SK-N-DZ (cell line): Measurements from ENCODE around the gene KIF7.

Experiments used
- DNase-seq: peaks from one replicate; pipeline ENCODE4 v3.0.0-alpha.2; 2015; ENCODE audit warnings: low spot score

KIF7 gene

GRCh38 chr15:89649013-89649625, 6.1 kb downstream of the KIF7 start:
- DNase-seq: no peak

GRCh38 chr15:89648106-89649012, 6.9 kb downstream of the KIF7 start:
- no peak for DNase-seq

GRCh38 chr15:89647191-89647851, 7.9 kb downstream of the KIF7 start:
- peak; percentile 42 for DNase-seq

GRCh38 chr15:89646416-89647141, 8.7 kb downstream of the KIF7 start:
- DNase-seq: no peak

- no peak for DNase-seq
These were observed 9.6 kb downstream of the KIF7 start for GRCh38 chr15:89645680-89646079.

GRCh38 chr15:89642106-89642505, 13.2 kb downstream of the KIF7 start:
- DNase-seq: no peak

GRCh38 chr15:89641053-89641452, 14.2 kb downstream of the KIF7 start:
- DNase-seq: no peak

- no peak for DNase-seq
These were observed 15.0 kb downstream of the KIF7 start for GRCh38 chr15:89640245-89640644.

GRCh38 chr15:89633585-89633984, 21.7 kb downstream of the KIF7 start:
- no peak for DNase-seq

- DNase-seq: no peak
These were observed 22.5 kb downstream of the KIF7 start for GRCh38 chr15:89632563-89633430.

GRCh38 chr15:89631902-89632264, 23.4 kb downstream of the KIF7 start:
- no peak for DNase-seq

GRCh38 chr15:89630974-89631901, 24.0 kb downstream of the KIF7 start:
- DNase-seq: no peak

- DNase-seq: no peak
These were observed 25.0 kb downstream of the KIF7 start for GRCh38 chr15:89630260-89630659.

GRCh38 chr15:89629829-89630228, 25.4 kb downstream of the KIF7 start:
- no peak for DNase-seq

GRCh38 chr15:89628806-89629715, 26.2 kb downstream of the KIF7 start:
- no peak for DNase-seq

GRCh38 chr15:89628301-89628700, 27.0 kb downstream of the KIF7 start:
- no peak for DNase-seq

GRCh38 chr15:89627256-89627970, 27.9 kb downstream of the KIF7 start:
- DNase-seq: no peak

- DNase-seq: no peak
These were observed 29.6 kb downstream of the KIF7 start for GRCh38 chr15:89625716-89626115.
